GM10847 (cell line): ENCODE data around the gene BLCAP.

Experiments used
- POLR2A ChIP-seq: IDR thresholded peaks from 2 replicates; pipeline ENCODE4 v1.6.1; 2011; ENCODE audit not compliant: insufficient read length; ENCODE audit errors: extremely low read depth

The BLCAP gene

GRCh38 chr20:37505263-37506151 is 22.2 kb downstream of the BLCAP start:
- TF ChIP-seq POLR2A = no peak

GRCh38 chr20:37504404-37505096 is 23.1 kb downstream of the BLCAP start:
- TF ChIP-seq POLR2A = no peak

- no peak for TF ChIP-seq POLR2A
Observed at GRCh38 chr20:37503256-37503927, 24.3 kb downstream of the BLCAP start.

- TF ChIP-seq POLR2A = no peak
Observed at GRCh38 chr20:37502654-37503053, 25.0 kb downstream of the BLCAP start.

- TF ChIP-seq POLR2A = no peak
Observed at GRCh38 chr20:37501940-37502339, 25.7 kb downstream of the BLCAP start.

GRCh38 chr20:37500311-37500710 is 27.4 kb downstream of the BLCAP start:
- TF ChIP-seq POLR2A = no peak

- no peak for TF ChIP-seq POLR2A
Observed at GRCh38 chr20:37498066-37498665, 29.5 kb downstream of the BLCAP start.

GRCh38 chr20:37494796-37495195 is 32.9 kb downstream of the BLCAP start:
- TF ChIP-seq POLR2A = no peak

- no peak for TF ChIP-seq POLR2A
Observed at GRCh38 chr20:37494301-37494700, 33.4 kb downstream of the BLCAP start.

GRCh38 chr20:37492945-37493344 is 34.7 kb downstream of the BLCAP start:
- no peak for TF ChIP-seq POLR2A

- TF ChIP-seq POLR2A = no peak
Observed at GRCh38 chr20:37492096-37492625, 35.5 kb downstream of the BLCAP start.

- no peak for TF ChIP-seq POLR2A
Observed at GRCh38 chr20:37490663-37491350, 36.9 kb downstream of the BLCAP start.

GRCh38 chr20:37484331-37484730 is 43.3 kb downstream of the BLCAP start:
- no peak for TF ChIP-seq POLR2A

- TF ChIP-seq POLR2A = no peak
Observed at GRCh38 chr20:37481610-37482009, 46.1 kb downstream of the BLCAP start.

GRCh38 chr20:37480919-37481318 is 46.8 kb downstream of the BLCAP start:
- no peak for TF ChIP-seq POLR2A
